AG09319 (cell line): ENCODE results near the gene EXD2.

ENCODE experiments used
- DNase-seq: peaks from one replicate; pipeline ENCODE4 v3.0.0-alpha.2; 2010; ENCODE audit warnings: low read depth; ENCODE audit errors: extremely low read depth
- CTCF ChIP-seq: IDR thresholded peaks from 2 replicates; pipeline ENCODE4 v1.5.1; 2011; ENCODE audit warnings: low read depth, mild to moderate bottlenecking, inconsistent platforms, low read length, moderate library complexity

EXD2 gene

GRCh38 chr14:69262516-69262915 lies 71.2 kb downstream of the EXD2 start:
- no peak for DNase-seq
- no peak for TF ChIP-seq CTCF

GRCh38 chr14:69263364-69263763 lies 72.1 kb downstream of the EXD2 start:
- DNase-seq, result peak; percentile 96
- no peak for TF ChIP-seq CTCF

- no peak for DNase-seq
- TF ChIP-seq CTCF, result no peak
These were observed 72.5 kb downstream of the EXD2 start for GRCh38 chr14:69263771-69264170.

- TF ChIP-seq CTCF, result no peak
- no peak for DNase-seq
These were observed 75.5 kb downstream of the EXD2 start for GRCh38 chr14:69266572-69267345.

- no peak for DNase-seq
- no peak for TF ChIP-seq CTCF
These were observed 76.2 kb downstream of the EXD2 start for GRCh38 chr14:69267492-69267891.

- no peak for TF ChIP-seq CTCF
- peak; percentile 46 for DNase-seq
These were observed 76.9 kb downstream of the EXD2 start for GRCh38 chr14:69268223-69268622.

GRCh38 chr14:69268763-69269162 lies 77.5 kb downstream of the EXD2 start:
- no peak for DNase-seq

More at GRCh38 chr14:69268763-69269162, 77.5 kb downstream of the EXD2 start:
- TF ChIP-seq CTCF, result no peak
